ENCODE results near the gene TBC1D4.

TBC1D4 gene

GRCh38 chr13:75418186-75418843 is 63.7 kb downstream of the TBC1D4 start:
- no peak for DNase-seq (ENCODE audit: low read depth, low spot score)

GRCh38 chr13:75417656-75418055 is 64.3 kb downstream of the TBC1D4 start:
- DNase-seq (ENCODE audit: low read depth, low spot score) = no peak

- no peak for DNase-seq (ENCODE audit: low read depth, low spot score)
Observed at GRCh38 chr13:75417012-75417384, 65.0 kb downstream of the TBC1D4 start.

GRCh38 chr13:75416327-75417011 is 65.5 kb downstream of the TBC1D4 start:
- DNase-seq (ENCODE audit: low read depth, low spot score) = no peak

GRCh38 chr13:75415694-75416093 is 66.3 kb downstream of the TBC1D4 start:
- DNase-seq (ENCODE audit: low read depth, low spot score) = no peak

- no peak for DNase-seq (ENCODE audit: low read depth, low spot score)
Observed at GRCh38 chr13:75415171-75415570, 66.8 kb downstream of the TBC1D4 start.

GRCh38 chr13:75414036-75414827 is 67.7 kb downstream of the TBC1D4 start:
- no peak for DNase-seq (ENCODE audit: low read depth, low spot score)

- no peak for DNase-seq (ENCODE audit: low read depth, low spot score)
Observed at GRCh38 chr13:75411924-75412537, 69.9 kb downstream of the TBC1D4 start.

- no peak for DNase-seq (ENCODE audit: low read depth, low spot score)
Observed at GRCh38 chr13:75410207-75410606, 71.8 kb downstream of the TBC1D4 start.

- no peak for DNase-seq (ENCODE audit: low read depth, low spot score)
Observed at GRCh38 chr13:75407998-75408397, 74.0 kb downstream of the TBC1D4 start.

GRCh38 chr13:75407473-75407872 is 74.5 kb downstream of the TBC1D4 start:
- DNase-seq (ENCODE audit: low read depth, low spot score) = no peak

- no peak for DNase-seq (ENCODE audit: low read depth, low spot score)
Observed at GRCh38 chr13:75405976-75406703, 75.8 kb downstream of the TBC1D4 start.

GRCh38 chr13:75404726-75405125 is 77.2 kb downstream of the TBC1D4 start:
- no peak for DNase-seq (ENCODE audit: low read depth, low spot score)

- DNase-seq (ENCODE audit: low read depth, low spot score) = no peak
Observed at GRCh38 chr13:75402787-75403186, 79.2 kb downstream of the TBC1D4 start.

- no peak for DNase-seq (ENCODE audit: low read depth, low spot score)
Observed at GRCh38 chr13:75400775-75401174, 81.2 kb downstream of the TBC1D4 start.

- DNase-seq (ENCODE audit: low read depth, low spot score) = no peak
Observed at GRCh38 chr13:75399879-75400217, 82.1 kb downstream of the TBC1D4 start.

GRCh38 chr13:75399168-75399878 is 82.6 kb downstream of the TBC1D4 start:
- DNase-seq (ENCODE audit: low read depth, low spot score) = no peak

GRCh38 chr13:75398072-75398471 is 83.9 kb downstream of the TBC1D4 start:
- DNase-seq (ENCODE audit: low read depth, low spot score) = no peak

- no peak for DNase-seq (ENCODE audit: low read depth, low spot score)
Observed at GRCh38 chr13:75395901-75396300, 86.1 kb downstream of the TBC1D4 start.

- no peak for DNase-seq (ENCODE audit: low read depth, low spot score)
Observed at GRCh38 chr13:75395066-75395465, 86.9 kb downstream of the TBC1D4 start.
